HepG2 (cell line): ENCODE measurements around the gene NRSN2. TPM values are rescaled to one million over a fixed set of nuclear protein-coding genes. Genes with fewer than 3 reads are reported as not detected.

Source experiments
- GLI4 ChIP-seq: sonication (generic); formaldehyde crosslinking; IDR thresholded peaks from 2 replicates; pipeline ENCODE4 v1.5.1; 2020; ENCODE audit warnings: missing genetic modification reagents, mild to moderate bottlenecking, moderate library complexity, borderline replicate concordance
- HNF4G ChIP-seq, 2 experiments: sonication (generic) in 1 of 2; formaldehyde crosslinking in 1 of 2; IDR thresholded peaks; 2 replicates each; pipeline versions ENCODE4 v1.4.0 to v1.6.1; 2011 to 2020; ENCODE audit warnings: borderline replicate concordance in 2 of 2, low read depth in 2 of 2, mild to moderate bottlenecking in 2 of 2, low read length in 1 of 2, missing genetic modification reagents in 1 of 2, moderate library complexity in 1 of 2
- PHF8 ChIP-seq: sonication (generic); formaldehyde crosslinking; IDR thresholded peaks from 2 replicates; pipeline ENCODE4 v1.5.0; 2020; ENCODE audit warnings: missing genetic modification reagents
- REXO4 ChIP-seq: sonication (generic); formaldehyde crosslinking; IDR thresholded peaks from 2 replicates; pipeline ENCODE4 v1.8.0; 2022; ENCODE audit warnings: missing genetic modification reagents, mild to moderate bottlenecking, borderline replicate concordance
- SPEN ChIP-seq: sonication (generic); formaldehyde crosslinking; IDR thresholded peaks from 2 replicates; pipeline ENCODE4 v1.5.1; 2020; ENCODE audit warnings: low read depth, mild to moderate bottlenecking, missing genetic modification reagents
- SRSF9 ChIP-seq: fragments of 200-400 bp; formaldehyde crosslinking; IDR thresholded peaks from 2 replicates; pipeline ENCODE4 v1.6.1; 2018; ENCODE audit warnings: borderline replicate concordance, mild to moderate bottlenecking, low read depth, low read length; ENCODE audit not compliant: insufficient read depth, poor library complexity, severe bottlenecking
- YEATS2 ChIP-seq: sonication (generic); formaldehyde crosslinking; IDR thresholded peaks from 2 replicates; pipeline ENCODE4 v1.4.0; 2020; ENCODE audit warnings: missing genetic modification reagents, borderline replicate concordance
- ZNF101 ChIP-seq: sonication (generic); formaldehyde crosslinking; IDR thresholded peaks from 2 replicates; pipeline ENCODE4 v1.4.0; 2020; ENCODE audit warnings: mild to moderate bottlenecking, low read depth, missing genetic modification reagents, borderline replicate concordance
- ZNF3 ChIP-seq: IDR thresholded peaks from 2 replicates; pipeline ENCODE4 v1.7.0; 2017; ENCODE audit warnings: inconsistent platforms
- ZNF326 ChIP-seq: sonication (generic); formaldehyde crosslinking; IDR thresholded peaks from 2 replicates; pipeline ENCODE4 v1.4.0; 2020; ENCODE audit warnings: missing genetic modification reagents, borderline replicate concordance
- ZSCAN12 ChIP-seq: sonication (generic); formaldehyde crosslinking; IDR thresholded peaks from 2 replicates; pipeline ENCODE4 v1.9.0; 2021; ENCODE audit warnings: mild to moderate bottlenecking, missing genetic modification reagents
- polyA plus RNA-seq, 8 experiments: library from polyadenylated mRNA; depleted of rRNA in 3 of 8; stranded (reverse) in 7 of 8; unstranded in 1 of 8; fragments of >200 nt; fragmentation: Illumina TruSeq in 4 of 8; extraction: Trizol in 4 of 8; gene quantifications; 2 replicates each; pipeline versions ENCODE4 v1.2.1 to v1.2.3, GENCODE V29; 2011 to 2016; ENCODE audit warnings: low read depth in 4 of 8, missing spikeins in 1 of 8, mixed read lengths in 1 of 8; ENCODE audit not compliant: insufficient read depth in 1 of 8
- total RNA-seq, 5 experiments: library from RNA; depleted of rRNA; stranded (reverse); fragments of >200 nt; fragmentation: Illumina TruSeq; extraction: Trizol; gene quantifications; 2 replicates each; pipeline ENCODE4 v1.2.3, GENCODE V29; 2016; ENCODE audit warnings: low read depth in 1 of 5
- TF ChIP-seq, protein P1 (sequence below): sonication (generic); formaldehyde crosslinking; IDR thresholded peaks from 2 replicates; pipeline ENCODE4 v1.4.0; 2020; ENCODE audit warnings: mild to moderate bottlenecking, missing genetic modification reagents
- TF ChIP-seq, protein P2 (sequence below): sonication (generic); formaldehyde crosslinking; IDR thresholded peaks from 2 replicates; pipeline ENCODE4 v1.8.0; 2022; ENCODE audit warnings: mild to moderate bottlenecking, missing genetic modification reagents; ENCODE audit not compliant: insufficient replicate concordance

NRSN2 gene
- total and polyA plus RNA-seq, 2 of the 13 experiments (the other 11 are each of a cell fraction or from before 2014, with no cell fraction given), result 32.3 to 49.4 TPM

DNA sequence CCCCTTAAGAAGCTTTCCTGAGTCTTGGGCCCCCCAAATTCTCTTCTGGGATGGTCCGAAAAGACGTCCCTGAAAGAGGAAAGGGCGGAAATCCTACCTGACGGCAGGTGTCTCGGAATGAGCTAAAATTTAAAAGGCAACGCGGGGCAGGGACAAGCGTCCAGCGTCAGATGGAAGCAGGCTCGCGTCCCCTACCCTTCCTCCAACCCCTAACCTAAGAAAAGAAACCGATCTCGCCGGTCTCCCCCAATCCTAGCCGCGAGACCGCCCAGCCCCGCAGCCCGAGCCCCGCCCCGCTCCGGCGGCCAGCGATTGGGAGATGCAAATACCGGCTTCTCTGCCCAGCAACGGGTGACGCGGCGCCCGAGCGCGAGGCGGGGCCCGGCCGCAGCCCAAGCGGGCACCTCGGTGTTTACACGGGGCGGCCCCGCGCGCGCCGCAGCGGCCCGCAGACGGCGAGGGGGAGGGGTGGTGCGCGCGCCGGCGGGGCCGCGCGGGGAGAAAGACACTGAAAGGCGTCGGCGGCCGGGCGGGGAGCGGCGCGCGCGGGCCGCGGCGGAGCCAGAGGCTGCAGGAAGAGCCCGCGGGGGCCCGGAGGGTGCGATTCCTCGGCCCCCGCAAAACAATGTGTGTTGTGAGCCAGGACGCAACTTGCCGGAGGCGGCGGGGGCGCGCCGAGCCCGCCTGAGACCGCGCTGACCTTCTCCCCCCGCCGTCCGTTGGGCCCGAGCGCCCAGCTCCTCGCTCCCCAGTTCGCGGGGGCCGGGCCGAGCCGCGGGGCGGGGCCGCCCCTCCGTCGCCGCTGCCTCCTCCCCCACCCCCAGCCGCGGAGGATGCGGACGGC is 21.6 kb upstream of the NRSN2 start, which contains the start of gene SOX12 (continued):
- TF ChIP-seq, protein P1, sequence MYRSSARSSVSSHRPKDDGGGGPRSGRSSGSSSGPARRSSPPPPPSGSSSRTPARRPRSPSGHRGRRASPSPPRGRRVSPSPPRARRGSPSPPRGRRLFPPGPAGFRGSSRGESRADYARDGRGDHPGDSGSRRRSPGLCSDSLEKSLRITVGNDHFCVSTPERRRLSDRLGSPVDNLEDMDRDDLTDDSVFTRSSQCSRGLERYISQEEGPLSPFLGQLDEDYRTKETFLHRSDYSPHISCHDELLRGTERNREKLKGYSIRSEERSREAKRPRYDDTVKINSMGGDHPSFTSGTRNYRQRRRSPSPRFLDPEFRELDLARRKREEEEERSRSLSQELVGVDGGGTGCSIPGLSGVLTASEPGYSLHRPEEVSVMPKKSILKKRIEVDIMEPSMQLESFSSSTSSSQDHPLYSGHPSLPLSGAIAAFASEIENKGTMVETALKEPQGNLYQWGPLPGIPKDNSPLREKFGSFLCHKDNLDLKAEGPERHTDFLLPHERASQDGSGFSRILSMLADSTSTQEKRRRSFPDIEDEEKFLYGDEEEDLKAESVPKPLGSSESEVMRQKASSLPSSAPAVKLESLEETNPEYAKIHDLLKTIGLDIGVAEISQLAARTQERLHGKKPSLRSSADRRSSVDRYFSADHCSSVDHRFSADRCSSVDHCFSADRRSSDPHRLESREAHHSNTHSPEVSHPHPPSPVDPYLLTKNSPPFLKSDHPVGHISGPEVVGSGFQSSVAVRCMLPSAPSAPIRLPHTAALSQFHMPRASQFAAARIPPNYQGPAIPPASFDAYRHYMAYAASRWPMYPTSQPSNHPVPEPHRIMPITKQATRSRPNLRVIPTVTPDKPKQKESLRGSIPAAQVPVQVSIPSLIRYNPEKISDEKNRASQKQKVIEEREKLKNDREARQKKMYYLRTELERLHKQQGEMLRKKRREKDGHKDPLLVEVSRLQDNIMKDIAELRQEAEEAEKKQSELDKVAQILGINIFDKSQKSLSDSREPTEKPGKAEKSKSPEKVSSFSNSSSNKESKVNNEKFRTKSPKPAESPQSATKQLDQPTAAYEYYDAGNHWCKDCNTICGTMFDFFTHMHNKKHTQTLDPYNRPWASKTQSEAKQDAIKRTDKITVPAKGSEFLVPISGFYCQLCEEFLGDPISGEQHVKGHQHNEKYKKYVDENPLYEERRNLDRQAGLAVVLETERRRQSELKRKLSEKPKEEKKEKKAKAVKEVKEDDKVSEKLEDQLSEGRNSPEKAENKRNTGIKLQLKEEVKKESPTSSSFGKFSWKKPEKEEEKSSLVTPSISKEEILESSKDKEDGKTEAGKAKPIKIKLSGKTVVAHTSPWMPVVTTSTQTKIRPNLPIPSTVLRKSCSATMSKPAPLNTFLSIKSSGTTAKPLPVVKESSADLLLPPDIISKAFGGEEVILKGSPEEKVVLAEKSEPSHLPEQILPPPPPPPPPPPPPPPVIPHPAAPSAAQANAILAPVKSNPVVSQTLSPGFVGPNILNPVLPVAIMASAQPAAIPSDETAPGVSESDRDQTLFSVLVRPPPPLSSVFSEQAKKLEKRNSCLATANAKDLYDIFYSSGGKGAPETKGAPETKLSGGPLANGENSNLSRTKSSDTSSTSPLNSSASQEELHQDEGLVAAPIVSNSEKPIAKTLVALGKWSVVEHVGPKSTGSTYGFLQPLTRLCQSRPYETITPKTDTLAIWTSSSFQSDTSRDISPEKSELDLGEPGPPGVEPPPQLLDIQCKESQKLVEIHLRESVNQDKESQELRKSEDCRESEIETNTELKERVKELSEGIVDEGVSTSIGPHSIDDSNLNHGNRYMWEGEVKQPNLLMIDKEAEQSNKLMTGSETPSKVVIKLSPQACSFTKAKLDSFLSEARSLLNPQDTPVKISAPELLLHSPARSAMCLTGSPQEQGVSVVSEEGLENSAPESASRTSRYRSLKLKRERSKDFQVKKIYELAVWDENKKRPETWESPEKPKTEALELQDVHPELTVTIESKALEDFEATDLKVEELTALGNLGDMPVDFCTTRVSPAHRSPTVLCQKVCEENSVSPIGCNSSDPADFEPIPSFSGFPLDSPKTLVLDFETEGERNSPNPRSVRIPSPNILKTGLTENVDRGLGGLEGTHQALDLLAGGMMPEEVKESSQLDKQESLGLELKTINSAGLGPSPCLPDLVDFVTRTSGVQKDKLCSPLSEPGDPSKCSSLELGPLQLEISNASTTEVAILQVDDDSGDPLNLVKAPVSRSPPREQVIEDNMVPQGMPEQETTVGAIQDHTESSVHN (CRISPR knock-in tag), result no peak
- TF ChIP-seq ZNF326 (CRISPR knock-in tag) (no peak), REXO4 (no peak), HNF4G (IDR thresholded peaks at IDR 0.05; ENCODE audit: borderline replicate concordance, low read depth, low read length) (peak; percentile 46; the same call in 1 of the 2 replicates), HNF4G (CRISPR knock-in tag; IDR thresholded peaks at IDR 0.05; ENCODE audit: borderline replicate concordance, low read depth) (peak; percentile 31; the same call in 1 of the 2 replicates), GLI4 (CRISPR knock-in tag) (no peak), YEATS2 (no peak), ZNF101 (no peak; the same call in 1 of the 2 replicates), ZNF3 (CRISPR knock-in tag) (no peak), SPEN (CRISPR knock-in tag) (0 out of 2 replicates have a peak, but pooled peaks have one; percentile 57), PHF8 (CRISPR knock-in tag) (peak; percentile 80), SRSF9 (no peak), ZSCAN12 (CRISPR knock-in tag) (peak; percentile 63; the same call in 1 of the 2 replicates)
- TF ChIP-seq, protein P2, sequence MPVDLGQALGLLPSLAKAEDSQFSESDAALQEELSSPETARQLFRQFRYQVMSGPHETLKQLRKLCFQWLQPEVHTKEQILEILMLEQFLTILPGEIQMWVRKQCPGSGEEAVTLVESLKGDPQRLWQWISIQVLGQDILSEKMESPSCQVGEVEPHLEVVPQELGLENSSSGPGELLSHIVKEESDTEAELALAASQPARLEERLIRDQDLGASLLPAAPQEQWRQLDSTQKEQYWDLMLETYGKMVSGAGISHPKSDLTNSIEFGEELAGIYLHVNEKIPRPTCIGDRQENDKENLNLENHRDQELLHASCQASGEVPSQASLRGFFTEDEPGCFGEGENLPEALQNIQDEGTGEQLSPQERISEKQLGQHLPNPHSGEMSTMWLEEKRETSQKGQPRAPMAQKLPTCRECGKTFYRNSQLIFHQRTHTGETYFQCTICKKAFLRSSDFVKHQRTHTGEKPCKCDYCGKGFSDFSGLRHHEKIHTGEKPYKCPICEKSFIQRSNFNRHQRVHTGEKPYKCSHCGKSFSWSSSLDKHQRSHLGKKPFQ (CRISPR knock-in tag), result no peak
